PC-9 (cell line): ENCODE measurements around the gene RNF151. TPM values are rescaled to one million over a fixed set of nuclear protein-coding genes. Genes with fewer than 3 reads are reported as not detected.

Experiments used
- BruUV-seq: library from RNA; stranded (reverse); fragments of 400-500 nt; replicated peaks from 2 replicates; lab custom pipeline; 2021; lab: Mats Ljungman, UMichigan
- CTCF ChIA-PET: fragments of 300-600 bp; sonication (Branson Sonifier 250); formaldehyde crosslinking; loops from one replicate; lab custom pipeline; 2022; ENCODE audit warnings: antibody characterized with exemption; lab: Charles Lee
- POLR2A ChIA-PET: fragments of 300-600 bp; sonication (Branson Sonifier 250); formaldehyde crosslinking; loops from one replicate; lab custom pipeline; 2022; ENCODE audit warnings: antibody characterized with exemption; ENCODE audit not compliant: unreplicated experiment; lab: Charles Lee
- DNase-seq, 2 experiments: peaks; one replicate each; pipeline versions ENCODE4 v3.0.0 to v3.0.0-alpha.2; 2015 to 2022; ENCODE audit warnings: mixed read lengths in 1 of 2
- H2AFZ ChIP-seq: fragments of 200-600 bp; sonication (generic); 2 replicates; pipeline ENCODE4 v1.8.1; 2017; ENCODE audit warnings: antibody characterized with exemption
- H3F3A ChIP-seq: fragments of 200-600 bp; sonication (generic); 2 replicates; pipeline ENCODE4 v1.8.1; 2017; ENCODE audit warnings: antibody characterized with exemption, mild to moderate bottlenecking, low read depth; ENCODE audit not compliant: insufficient read depth
- H3K27ac ChIP-seq: fragments of 200-600 bp; sonication (generic); 2 replicates; pipeline ENCODE4 v1.6.1; 2016; ENCODE audit warnings: mixed run types
- H3K27me3 ChIP-seq: fragments of 200-600 bp; sonication (generic); 2 replicates; pipeline ENCODE4 v1.6.1; 2016; ENCODE audit warnings: low read depth, mixed run types; ENCODE audit not compliant: insufficient read depth
- H3K36me3 ChIP-seq: fragments of 200-600 bp; sonication (generic); 2 replicates; pipeline ENCODE4 v1.6.1; 2016; ENCODE audit warnings: low read depth, mixed run types
- H3K4me1 ChIP-seq: fragments of 200-600 bp; sonication (generic); replicated peaks from 2 replicates; pipeline ENCODE4 v1.6.1; 2016; ENCODE audit warnings: mixed run types; ENCODE audit not compliant: insufficient read depth
- H3K4me2 ChIP-seq: fragments of 200-600 bp; sonication (generic); 2 replicates; pipeline ENCODE4 v1.6.1; 2017; ENCODE audit warnings: mixed run types
- H3K4me3 ChIP-seq: fragments of 200-600 bp; sonication (generic); 2 replicates; pipeline ENCODE4 v1.6.1; 2016; ENCODE audit warnings: mixed run types
- H3K79me2 ChIP-seq: fragments of 200-600 bp; sonication (generic); 2 replicates; pipeline ENCODE4 v1.6.1; 2017; ENCODE audit warnings: low read depth, mixed run types
- H3K9me2 ChIP-seq: fragments of 200-600 bp; sonication (generic); 2 replicates; pipeline ENCODE4 v1.8.1; 2017; ENCODE audit warnings: mild to moderate bottlenecking; ENCODE audit not compliant: insufficient read depth
- H3K9me3 ChIP-seq: fragments of 200-600 bp; sonication (generic); 2 replicates; pipeline ENCODE4 v1.8.1; 2016; ENCODE audit warnings: low read depth; ENCODE audit not compliant: insufficient read depth
- H4K20me1 ChIP-seq: fragments of 200-600 bp; sonication (generic); 2 replicates; pipeline ENCODE4 v1.8.1; 2017; ENCODE audit not compliant: insufficient read depth
- EZH2 ChIP-seq: fragments of 200-600 bp; sonication (generic); IDR thresholded peaks from 2 replicates; pipeline ENCODE4 v1.8.0; 2017; ENCODE audit warnings: antibody characterized with exemption, low read depth
- intact Hi-C: fragments of 100-400 bp; cut with micrococcal nuclease; formaldehyde crosslinking; loops from one replicate; pipeline ENCODE4 v1.10.0; 2022; ENCODE audit not compliant: unreplicated experiment
- total RNA-seq: library from RNA; stranded (reverse); gene quantifications from 2 replicates; pipeline ENCODE4 v1.2.3, GENCODE V29; 2021
- TF ChIP-seq, protein P1 (sequence below): fragments of 200-600 bp; sonication (generic); conservative IDR thresholded peaks from 2 replicates; pipeline ENCODE4 v1.6.1; 2017; ENCODE audit warnings: mixed run types, antibody characterized with exemption, mild to moderate bottlenecking, moderate library complexity

RNF151 gene
- total RNA-seq, 1 experiment from 2014 or later: not detected

DNA sequence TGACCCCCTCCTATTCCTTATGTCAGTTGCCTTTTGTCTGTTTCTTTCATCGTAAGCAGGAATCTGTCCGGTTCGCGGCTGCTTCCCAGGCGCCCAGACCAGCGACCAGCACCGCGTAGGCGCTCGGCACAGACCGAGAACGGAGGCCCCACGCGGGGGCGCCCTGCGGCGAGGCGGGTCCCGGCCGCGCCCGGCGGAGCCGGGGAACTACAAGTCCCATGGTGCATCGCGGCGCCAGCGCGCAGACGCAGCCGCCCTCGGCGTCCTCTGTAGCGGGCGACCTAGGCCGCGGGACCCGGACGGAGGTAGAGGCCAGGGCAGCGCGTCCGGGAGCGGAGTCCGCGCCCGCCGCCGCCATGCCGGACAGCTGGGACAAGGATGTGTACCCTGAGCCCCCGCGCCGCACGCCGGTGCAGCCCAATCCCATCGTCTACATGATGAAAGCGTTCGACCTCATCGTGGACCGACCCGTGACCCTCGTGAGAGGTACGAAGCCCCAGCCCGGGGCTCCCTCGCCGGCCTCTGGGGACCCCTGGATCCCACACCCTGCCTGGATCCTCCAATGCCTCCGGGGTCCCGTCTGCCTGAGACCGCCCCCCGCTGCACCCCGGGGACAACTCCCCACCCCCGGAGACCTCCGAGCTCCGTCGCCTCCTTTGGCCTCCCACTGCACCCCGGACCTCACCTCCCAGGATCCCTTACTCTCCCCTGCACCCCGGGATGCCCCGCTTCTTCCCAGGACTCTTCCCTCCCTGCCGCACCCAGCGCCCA is 7.2 kb upstream of the RNF151 start, which contains the start of gene NDUFB10:
Gene NDUFB10, plus strand, starts transcription at position 270 of the 771 bp plus-strand sequence. Its CDS starts 87 bp downstream, at position 357.
- no TSS peak for BruUV-seq
- TF ChIP-seq, protein P1, sequence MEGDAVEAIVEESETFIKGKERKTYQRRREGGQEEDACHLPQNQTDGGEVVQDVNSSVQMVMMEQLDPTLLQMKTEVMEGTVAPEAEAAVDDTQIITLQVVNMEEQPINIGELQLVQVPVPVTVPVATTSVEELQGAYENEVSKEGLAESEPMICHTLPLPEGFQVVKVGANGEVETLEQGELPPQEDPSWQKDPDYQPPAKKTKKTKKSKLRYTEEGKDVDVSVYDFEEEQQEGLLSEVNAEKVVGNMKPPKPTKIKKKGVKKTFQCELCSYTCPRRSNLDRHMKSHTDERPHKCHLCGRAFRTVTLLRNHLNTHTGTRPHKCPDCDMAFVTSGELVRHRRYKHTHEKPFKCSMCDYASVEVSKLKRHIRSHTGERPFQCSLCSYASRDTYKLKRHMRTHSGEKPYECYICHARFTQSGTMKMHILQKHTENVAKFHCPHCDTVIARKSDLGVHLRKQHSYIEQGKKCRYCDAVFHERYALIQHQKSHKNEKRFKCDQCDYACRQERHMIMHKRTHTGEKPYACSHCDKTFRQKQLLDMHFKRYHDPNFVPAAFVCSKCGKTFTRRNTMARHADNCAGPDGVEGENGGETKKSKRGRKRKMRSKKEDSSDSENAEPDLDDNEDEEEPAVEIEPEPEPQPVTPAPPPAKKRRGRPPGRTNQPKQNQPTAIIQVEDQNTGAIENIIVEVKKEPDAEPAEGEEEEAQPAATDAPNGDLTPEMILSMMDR: peak; percentile 68; the same call in 1 of the 2 replicates
- no peak for TF ChIP-seq EZH2
- intact Hi-C loops: loop anchor here (2.0 to 5.0 kb wide), 2 partner anchors 17 to 187 kb away; partner anchors contain the start of genes EME2, MRPS34, MSRB1 and NME3

GRCh38 chr16:1960665-1961630 is 5.7 kb upstream of the RNF151 start:
- Histone ChIP-seq H3K27ac (peak overlapping the region; percentile 1), H3K79me2 (peaks cover 61% of the 10 kb centered on the region)

More for the DNA sequence above, 7.2 kb upstream of the RNF151 start, which contains the start of gene NDUFB10:
- ChIA-PET POLR2A (interaction anchor here (1.2 kb wide), 1 partner anchor 12 kb away, joined by 8 read pairs; the partner anchor contains the start of gene TBL3), CTCF (interaction anchor here (0.7 kb wide), 1 partner anchor 235 kb away, joined by 8 read pairs; no protein-coding TSS in a partner anchor)
- Histone ChIP-seq H3K4me2 (peak within 1 kb of the TSS; percentile 92), H3K4me3 (peak within 1 kb of the TSS; percentile 95), H3K9me2 (no peaks in the 10 kb centered on the region), H2AFZ (peak within 1 kb of the TSS; percentile 90), H3K36me3 (peaks cover 22% of the 10 kb centered on the region), H3K9me3 (no peaks in the 10 kb centered on the region), H3K27me3 (no peaks in the 10 kb centered on the region), H3K27ac (peak within 1 kb of the TSS; percentile 1; the same call in 1 of the 2 replicates), H4K20me1 (peaks cover 37% of the 10 kb centered on the region), H3F3A (peaks cover 46% of the 10 kb centered on the region), H3K79me2 (peaks cover 48% of the 10 kb centered on the region), H3K4me1 (peaks cover 12% of the 10 kb centered on the region)
- peak; percentile 72 to 96 for DNase-seq

More at GRCh38 chr16:1960665-1961630, 5.7 kb upstream of the RNF151 start:
- intact Hi-C loops: loop anchor here (5.0 kb wide), 1 partner anchor 189 kb away; the partner anchor contains the start of genes EME2, MRPS34 and NME3
- Histone ChIP-seq H3K27me3 (no peaks in the 10 kb centered on the region), H3K36me3 (peaks cover 22% of the 10 kb centered on the region), H3F3A (peaks cover 47% of the 10 kb centered on the region), H3K4me1 (peaks cover 15% of the 10 kb centered on the region), H3K9me3 (no peaks in the 10 kb centered on the region), H4K20me1 (peaks cover 37% of the 10 kb centered on the region), H3K4me2 (peak overlapping the region; percentile 92), H2AFZ (no peak overlapping the region), H3K4me3 (peak overlapping the region; percentile 95; the same call in 1 of the 2 replicates), H3K9me2 (no peaks in the 10 kb centered on the region)
- DNase-seq: peak in 1 of 2 experiments; percentile 60
- CTCF ChIA-PET: interaction anchor here (0.6 to 0.7 kb wide), 2 partner anchors 32 to 712 kb away, joined by 3 to 4 read pairs; no protein-coding TSS in a partner anchor
- BruUV-seq: TSS peak; percentile 0
- TF ChIP-seq, protein P1: no peak
- no peak for TF ChIP-seq EZH2
- POLR2A ChIA-PET: interaction anchor here (0.6 to 1.2 kb wide), 2 partner anchors 11 to 618 kb away, joined by 8 to 20 read pairs; partner anchors contain the start of gene TBL3
